Kidney epithelial cell (primary cell): ENCODE measurements around the gene BICDL2. TPM values are rescaled to one million over a fixed set of nuclear protein-coding genes. Genes with fewer than 3 reads are reported as not detected.
"Not testable (repeated sequence)": the region's sequence is repeated elsewhere in the genome, so short reads cannot be mapped to it uniquely, and the experiment has no call there.

Experiments
- DNase-seq: peaks from one replicate; pipeline ENCODE4 v3.0.0-alpha.2; 2010; ENCODE audit warnings: low read depth
- H3K27me3 ChIP-seq: 2 replicates; pipeline ENCODE4 v1.6.0; 2011; ENCODE audit warnings: low read length; ENCODE audit not compliant: control insufficient read depth, insufficient read depth
- H3K36me3 ChIP-seq: 2 replicates; pipeline ENCODE4 v1.5.1; 2011; ENCODE audit warnings: low read length; ENCODE audit not compliant: control insufficient read depth, insufficient read depth
- H3K4me3 ChIP-seq: 2 replicates; pipeline ENCODE4 v1.5.1; 2011; ENCODE audit warnings: low read depth, mild to moderate bottlenecking, control low read depth, low read length
- CTCF ChIP-seq: IDR thresholded peaks from 2 replicates; pipeline ENCODE4 v1.5.1; 2011; ENCODE audit warnings: mild to moderate bottlenecking, moderate library complexity, low read length, control low read depth, inconsistent platforms; ENCODE audit not compliant: insufficient read depth, poor library complexity, severe bottlenecking
- total RNA-seq: library from RNA; depleted of rRNA; stranded (reverse); fragments of >200 nt; gene quantifications from 2 replicates; pipeline ENCODE4 v1.2.3, GENCODE V29; 2015

BICDL2 gene
- total RNA-seq, 1 donor from 2014 or later = 9.2 TPM

- Histone ChIP-seq H3K36me3 (peaks cover 1% of the 10 kb centered on the region), H3K4me3 (no peak overlapping the region), H3K27me3 (peaks cover 2% of the 10 kb centered on the region)
- no peak for TF ChIP-seq CTCF
- DNase-seq = no peak
These were observed 18.4 kb upstream of the BICDL2 start for GRCh38 chr16:3054965-3055733.

GRCh38 chr16:3053330-3053710, 16.6 kb upstream of the BICDL2 start:
- H3K36me3 ChIP-seq, H3K4me3 ChIP-seq, DNase-seq: not testable (repeated sequence)
- peaks cover 14% of the 10 kb centered on the region for H3K27me3 ChIP-seq

- H3K36me3 ChIP-seq, H3K4me3 ChIP-seq, DNase-seq: not testable (repeated sequence)
- peaks cover 16% of the 10 kb centered on the region for H3K27me3 ChIP-seq
These were observed 16.0 kb upstream of the BICDL2 start for GRCh38 chr16:3052571-3053329.

- peaks cover 28% of the 10 kb centered on the region for H3K27me3 ChIP-seq
- no peak overlapping the region for H3K4me3 ChIP-seq
- no peak for TF ChIP-seq CTCF
- DNase-seq = no peak
- H3K36me3 ChIP-seq = peaks cover 1% of the 10 kb centered on the region
These were observed 14.8 kb upstream of the BICDL2 start for GRCh38 chr16:3051494-3051893.

- H3K4me3 ChIP-seq = no peak overlapping the region
- H3K36me3 ChIP-seq = peaks cover 1% of the 10 kb centered on the region
- H3K27me3 ChIP-seq = peaks cover 33% of the 10 kb centered on the region
- DNase-seq = no peak
- no peak for TF ChIP-seq CTCF
These were observed 14.3 kb upstream of the BICDL2 start for GRCh38 chr16:3051009-3051408.

GRCh38 chr16:3050487-3050886, 13.7 kb upstream of the BICDL2 start:
- no peak for TF ChIP-seq CTCF
- Histone ChIP-seq H3K36me3 (peaks cover 1% of the 10 kb centered on the region), H3K4me3 (no peak overlapping the region), H3K27me3 (peaks cover 38% of the 10 kb centered on the region)
- DNase-seq = no peak
